GM23338 (cell line): Measurements from ENCODE around the gene FNDC3B. TPM values are rescaled to one million over a fixed set of nuclear protein-coding genes. Genes with fewer than 3 reads are reported as not detected.

Experiments
- ATAC-seq: fragments of 200-7000 bp; cut with Tn5 transposase; 3 replicates; pipeline ENCODE4 v1.9.1; 2020
- DNase-seq: peaks from one replicate; pipeline ENCODE4 v3.0.0-alpha.2; 2015; ENCODE audit warnings: low spot score
- H2AFZ ChIP-seq: fragments of 200-600 bp; sonication (generic); 2 replicates; pipeline ENCODE4 v1.8.0; 2016; ENCODE audit warnings: antibody characterized with exemption, mild to moderate bottlenecking, moderate library complexity
- H3F3A ChIP-seq: fragments of 200-600 bp; sonication (generic); replicated peaks from 2 replicates; pipeline ENCODE4 v1.8.0; 2017; ENCODE audit warnings: antibody characterized with exemption, mixed run types, low read depth
- H3K27ac ChIP-seq: fragments of 200-600 bp; sonication (generic); 2 replicates; pipeline ENCODE4 v1.6.1; 2016; ENCODE audit warnings: low read depth
- H3K27me3 ChIP-seq: fragments of 200-600 bp; sonication (generic); 2 replicates; pipeline ENCODE4 v1.8.0; 2016; ENCODE audit warnings: mild to moderate bottlenecking, mixed run types, moderate library complexity; ENCODE audit not compliant: insufficient read depth
- H3K36me3 ChIP-seq: fragments of 200-600 bp; sonication (generic); 2 replicates; pipeline ENCODE4 v1.8.0; 2016; ENCODE audit warnings: mild to moderate bottlenecking; ENCODE audit not compliant: insufficient read depth
- H3K4me1 ChIP-seq: fragments of 200-600 bp; sonication (generic); 2 replicates; pipeline ENCODE4 v1.8.0; 2016; ENCODE audit warnings: mild to moderate bottlenecking, moderate library complexity; ENCODE audit not compliant: insufficient read depth
- H3K4me2 ChIP-seq: fragments of 200-600 bp; sonication (generic); 2 replicates; pipeline ENCODE4 v1.7.1; 2017; ENCODE audit warnings: mixed run types
- H3K4me3 ChIP-seq: fragments of 200-600 bp; sonication (generic); 2 replicates; pipeline ENCODE4 v1.6.1; 2016; ENCODE audit warnings: mixed run types
- H3K79me2 ChIP-seq: fragments of 200-600 bp; sonication (generic); replicated peaks from 2 replicates; pipeline ENCODE4 v1.8.0; 2017; ENCODE audit warnings: mild to moderate bottlenecking; ENCODE audit not compliant: insufficient read depth
- H3K9me2 ChIP-seq: fragments of 200-600 bp; sonication (generic); 2 replicates; pipeline ENCODE4 v1.8.0; 2017; ENCODE audit not compliant: insufficient read depth
- H4K20me1 ChIP-seq: fragments of 200-600 bp; sonication (generic); replicated peaks from 2 replicates; pipeline ENCODE4 v1.8.0; 2017; ENCODE audit warnings: mild to moderate bottlenecking; ENCODE audit not compliant: insufficient read depth
- H3K27ac Mint-ChIP-seq: 2 replicates; pipeline ENCODE4 v1.8.0; 2020; ENCODE audit warnings: inconsistent platforms, mild to moderate bottlenecking, moderate library complexity, mixed read lengths
- H3K27me3 Mint-ChIP-seq: 3 replicates; pipeline ENCODE4 v1.8.0; 2022; ENCODE audit warnings: low read depth, mild to moderate bottlenecking, moderate library complexity, mixed read lengths, inconsistent platforms; ENCODE audit not compliant: insufficient read depth, poor library complexity
- H3K36me3 Mint-ChIP-seq: 3 replicates; pipeline ENCODE4 v1.8.0; 2021; ENCODE audit warnings: low read depth, mild to moderate bottlenecking, inconsistent platforms, moderate library complexity, mixed read lengths
- H3K4me1 Mint-ChIP-seq: 3 replicates; pipeline ENCODE4 v1.8.0; 2020; ENCODE audit warnings: mild to moderate bottlenecking, inconsistent platforms, mixed read lengths
- H3K4me3 Mint-ChIP-seq: 3 replicates; pipeline ENCODE4 v1.8.0; 2021; ENCODE audit warnings: moderate library complexity, mild to moderate bottlenecking, inconsistent platforms, mixed read lengths
- H3K9me3 Mint-ChIP-seq: 3 replicates; pipeline ENCODE4 v1.8.0; 2020; ENCODE audit warnings: moderate library complexity, mild to moderate bottlenecking, inconsistent platforms, mixed read lengths
- CREB1 ChIP-seq: fragments of 250-450 bp; sonication (Bioruptor Pico); IDR thresholded peaks from 2 replicates; pipeline ENCODE4 v1.5.0; 2020; ENCODE audit warnings: low read depth, mild to moderate bottlenecking, moderate library complexity
- CTCF ChIP-seq, 2 experiments: fragments of 200-600 bp in 1 of 2; sonication (generic) in 1 of 2; conservative IDR thresholded peaks; 2 replicates each; pipeline versions ENCODE4 v1.5.1 to v1.6.1; 2016 to 2017; ENCODE audit warnings: antibody characterized with exemption in 2 of 2, low read depth in 2 of 2, mild to moderate bottlenecking in 2 of 2, moderate library complexity in 1 of 2
- EZH2phosphoT487 ChIP-seq: fragments of 200-600 bp; sonication (generic); IDR thresholded peaks from one replicate; pipeline ENCODE4 v1.8.1; 2018; ENCODE audit warnings: antibody characterized with exemption; ENCODE audit not compliant: unreplicated experiment
- NANOG ChIP-seq: IDR thresholded peaks from 2 replicates; pipeline ENCODE4 v1.6.1; 2016; ENCODE audit warnings: antibody characterized with exemption, borderline replicate concordance
- POLR2AphosphoS5 ChIP-seq: IDR thresholded peaks from 2 replicates; pipeline ENCODE4 v1.6.1; 2016; ENCODE audit warnings: antibody characterized with exemption, low read depth
- REST ChIP-seq: IDR thresholded peaks from one replicate; pipeline ENCODE4 v1.6.1; 2018; ENCODE audit warnings: antibody characterized with exemption; ENCODE audit not compliant: unreplicated experiment
- STAT1 ChIP-seq: IDR thresholded peaks from one replicate; pipeline ENCODE4 v1.6.1; 2016; ENCODE audit warnings: antibody characterized with exemption; ENCODE audit not compliant: unreplicated experiment
- polyA plus RNA-seq: library from polyadenylated mRNA; unstranded; fragments of >200 nt; fragmentation: Nextera tagmentation; extraction: Ambion mirVana; gene quantifications from 2 replicates; pipeline ENCODE4 v1.2.1, GENCODE V29; 2016
- total RNA-seq: library from RNA; depleted of rRNA; stranded (reverse); fragments of >200 nt; shearing (Covaris generic); gene quantifications from 2 replicates; pipeline ENCODE4 v1.2.3, GENCODE V29; 2014

Gene FNDC3B
- total and polyA plus RNA-seq, 2 experiments from 2014 or later, result 19.1 to 55.4 TPM

DNA sequence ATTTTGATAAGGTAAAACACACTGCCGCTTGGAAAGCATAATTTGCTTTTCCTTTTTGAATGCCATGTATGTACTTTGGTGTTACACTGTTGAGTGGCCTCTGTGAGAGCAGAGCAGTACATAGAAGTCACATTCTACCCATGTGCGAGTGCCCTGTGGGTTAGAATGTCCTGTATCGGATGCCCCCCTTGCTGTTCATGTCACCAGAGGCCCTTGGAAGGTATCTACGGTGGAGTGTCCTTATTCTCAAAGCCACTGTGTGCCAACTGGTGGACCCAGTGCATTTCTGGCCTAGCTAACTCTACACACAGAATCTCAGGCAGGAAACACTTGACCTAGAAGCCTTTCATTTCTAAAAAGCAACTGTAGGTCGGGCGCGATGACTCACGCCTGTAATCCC lies 271.8 kb downstream of the FNDC3B start:
- Histone ChIP-seq H3K4me1 (peaks cover 20% of the 10 kb centered on the region; the same call in 1 of the 2 replicates), H3F3A (no peaks in the 10 kb centered on the region), H3K4me3 (no peak overlapping the region), H3K79me2 (no peaks in the 10 kb centered on the region), H4K20me1 (peaks cover 3% of the 10 kb centered on the region; the same call in 1 of the 2 replicates), H3K9me2 (no peaks in the 10 kb centered on the region), H3K27ac (no peak overlapping the region), H3K36me3 (peaks cover 19% of the 10 kb centered on the region; the same call in 1 of the 2 replicates), H3K4me2 (no peak overlapping the region), H3K27me3 (no peaks in the 10 kb centered on the region), H2AFZ (no peak overlapping the region)
- Mint-ChIP-seq H3K4me1 (peaks cover 37% of the 10 kb centered on the region), H3K4me3 (no peak overlapping the region), H3K27me3 (no peaks in the 10 kb centered on the region), H3K27ac (0 out of 2 replicates have a peak overlapping the region, but pooled peaks have one; percentile 28), H3K9me3 (no peaks in the 10 kb centered on the region), H3K36me3 (peaks cover 46% of the 10 kb centered on the region)
- DNase-seq (no peak), ATAC-seq (no peak)
- TF ChIP-seq STAT1 (no peak), REST (no peak)

DNA sequence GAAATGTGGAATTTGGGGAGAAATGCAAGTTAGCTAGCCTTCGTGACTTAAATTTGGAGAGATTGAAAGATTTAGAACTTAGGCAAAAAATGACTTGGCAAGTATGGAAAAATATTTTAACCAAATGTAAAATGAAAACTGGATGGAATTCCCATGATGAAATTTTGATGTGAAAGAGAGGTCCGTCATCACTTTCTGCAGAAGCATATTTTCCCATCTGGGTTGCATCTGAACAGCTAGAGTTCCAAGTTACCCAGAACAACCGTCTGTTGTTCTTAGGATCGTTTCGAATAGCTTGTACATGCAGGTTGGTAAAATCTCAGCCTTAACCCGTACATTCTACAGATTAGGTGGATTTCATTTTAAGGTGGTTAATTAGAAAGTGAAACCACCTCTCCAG lies 272.6 kb downstream of the FNDC3B start:
- TF ChIP-seq CREB1 (CRISPR knock-in tag), result no peak
- TF ChIP-seq STAT1, result no peak
- peaks cover 23% of the 10 kb centered on the region; the same call in 1 of the 2 replicates for H3K36me3 ChIP-seq
- DNase-seq, result no peak
- peaks cover 3% of the 10 kb centered on the region; the same call in 1 of the 2 replicates for H4K20me1 ChIP-seq
- peaks cover 20% of the 10 kb centered on the region; the same call in 1 of the 2 replicates for H3K4me1 ChIP-seq
- H3K27me3 Mint-ChIP-seq, result no peaks in the 10 kb centered on the region
- peaks cover 52% of the 10 kb centered on the region for H3K36me3 Mint-ChIP-seq
- H3K27me3 ChIP-seq, result no peaks in the 10 kb centered on the region
- ATAC-seq, result no peak
- H2AFZ ChIP-seq, result no peak overlapping the region
- H3K4me3 Mint-ChIP-seq, result no peak overlapping the region
- no peaks in the 10 kb centered on the region for H3K9me2 ChIP-seq
- peaks cover 37% of the 10 kb centered on the region for H3K4me1 Mint-ChIP-seq
- H3K9me3 Mint-ChIP-seq, result no peaks in the 10 kb centered on the region
- H3K4me2 ChIP-seq, result no peak overlapping the region
- no peaks in the 10 kb centered on the region for H3F3A ChIP-seq
- H3K79me2 ChIP-seq, result no peaks in the 10 kb centered on the region
- H3K27ac ChIP-seq, result no peak overlapping the region
- no peak overlapping the region for H3K4me3 ChIP-seq
- H3K27ac Mint-ChIP-seq, result no peak overlapping the region

GRCh38 chr3:172312711-172313110 lies 273.3 kb downstream of the FNDC3B start:
- H3K4me3 Mint-ChIP-seq, result no peak overlapping the region
- peaks cover 3% of the 10 kb centered on the region; the same call in 1 of the 2 replicates for H4K20me1 ChIP-seq
- no peaks in the 10 kb centered on the region for H3K27me3 Mint-ChIP-seq
- no peak overlapping the region for H3K27ac Mint-ChIP-seq
- no peaks in the 10 kb centered on the region for H3K9me3 Mint-ChIP-seq
- H3K4me1 Mint-ChIP-seq, result peaks cover 37% of the 10 kb centered on the region
- no peaks in the 10 kb centered on the region for H3K27me3 ChIP-seq
- no peaks in the 10 kb centered on the region for H3K79me2 ChIP-seq
- H3K4me2 ChIP-seq, result no peak overlapping the region
- H3K4me3 ChIP-seq, result no peak overlapping the region
- H3K36me3 ChIP-seq, result peaks cover 23% of the 10 kb centered on the region; the same call in 1 of the 2 replicates
- DNase-seq (no peak), ATAC-seq (no peak)
- H3K9me2 ChIP-seq, result no peaks in the 10 kb centered on the region
- peaks cover 20% of the 10 kb centered on the region; the same call in 1 of the 2 replicates for H3K4me1 ChIP-seq
- H3K27ac ChIP-seq, result 0 out of 2 replicates have a peak overlapping the region, but pooled peaks have one; percentile 5
- no peaks in the 10 kb centered on the region for H3F3A ChIP-seq
- peaks cover 49% of the 10 kb centered on the region for H3K36me3 Mint-ChIP-seq
- TF ChIP-seq STAT1 (no peak), CREB1 (CRISPR knock-in tag) (no peak), NANOG (no peak), CTCF (conservative IDR thresholded peaks at IDR 0.05; ENCODE audit: low read depth in 2 of 2) (no peak), POLR2AphosphoS5 (no peak), REST (no peak), EZH2phosphoT487 (no peak)
- no peak overlapping the region for H2AFZ ChIP-seq
